ENCODE results near the gene ACTR2. TPM values are rescaled to one million over a fixed set of nuclear protein-coding genes. Genes with fewer than 3 reads are reported as not detected.

The ACTR2 gene
- total RNA-seq, 2 experiments from 2014 or later = 128 to 130 TPM

GRCh38 chr2:65313126-65313953 lies 85.7 kb downstream of the ACTR2 start:
- H3K36me3 ChIP-seq (ENCODE audit: insufficient read depth, low read length) = no peaks in the 10 kb centered on the region
- ATAC-seq (ENCODE audit: poor library complexity) (no peak), DNase-seq (no peak)
- CTCF ChIA-PET = interaction anchor here (0.6 kb wide), 1 partner anchor 179 kb away, joined by 4 read pairs; no protein-coding TSS in a partner anchor
- Mint-ChIP-seq H3K36me3 (ENCODE audit: low read depth) (no peaks in the 10 kb centered on the region), H3K27ac (no peak overlapping the region), H3K4me1 (ENCODE audit: low read depth) (no peaks in the 10 kb centered on the region), H3K27me3 (no peaks in the 10 kb centered on the region), H3K9me3 (no peaks in the 10 kb centered on the region), H3K4me3 (no peak overlapping the region)
- H3K9me3 ChIP-seq (ENCODE audit: control insufficient read depth in 1 of 2, insufficient read depth in 1 of 2, low read length in 2 of 2) = peaks cover 0 to 6% of the 10 kb centered on the region in 2 experiments
- no peaks in the 10 kb centered on the region for H3K27me3 ChIP-seq (ENCODE audit: control insufficient read depth in 1 of 2, insufficient read depth in 2 of 2, low read length in 2 of 2)
- TF ChIP-seq CTCF (IDR thresholded peaks at IDR 0.05) = no peak
- POLR2A ChIA-PET = no interaction called here
- H3K4me3 ChIP-seq (ENCODE audit: low read length) = no peak overlapping the region
- H3K4me1 ChIP-seq (ENCODE audit: insufficient read depth, low read length) = no peaks in the 10 kb centered on the region
- intact Hi-C loops (cut with DNase I, micrococcal nuclease) = no loop called here
- H3K27ac ChIP-seq (ENCODE audit: low read depth in 1 of 2, low read length in 2 of 2) = no peak overlapping the region

- Histone ChIP-seq H3K4me3 (ENCODE audit: low read length) (no peak overlapping the region), H3K9me3 (ENCODE audit: control insufficient read depth in 1 of 2, insufficient read depth in 1 of 2, low read length in 2 of 2) (peaks cover 0 to 6% of the 10 kb centered on the region in 2 experiments), H3K27me3 (ENCODE audit: control insufficient read depth in 1 of 2, insufficient read depth in 2 of 2, low read length in 2 of 2) (no peaks in the 10 kb centered on the region), H3K36me3 (ENCODE audit: insufficient read depth, low read length) (no peaks in the 10 kb centered on the region), H3K4me1 (ENCODE audit: insufficient read depth, low read length) (no peaks in the 10 kb centered on the region), H3K27ac (ENCODE audit: low read depth in 1 of 2, low read length in 2 of 2) (no peak overlapping the region)
- Mint-ChIP-seq H3K27ac (no peak overlapping the region), H3K27me3 (no peaks in the 10 kb centered on the region), H3K9me3 (no peaks in the 10 kb centered on the region), H3K4me3 (no peak overlapping the region), H3K4me1 (ENCODE audit: low read depth) (no peaks in the 10 kb centered on the region), H3K36me3 (ENCODE audit: low read depth) (no peaks in the 10 kb centered on the region)
- ChIA-PET POLR2A (no interaction called here), CTCF (no interaction called here)
- DNase-seq = no peak
- ATAC-seq (ENCODE audit: poor library complexity) = no peak
- intact Hi-C loops (cut with DNase I, micrococcal nuclease) = no loop called here
- TF ChIP-seq CTCF (IDR thresholded peaks at IDR 0.05) = no peak
These were observed 86.3 kb downstream of the ACTR2 start for GRCh38 chr2:65313954-65314256.

GRCh38 chr2:65314801-65315441 lies 87.3 kb downstream of the ACTR2 start:
- H3K4me3 Mint-ChIP-seq = no peak overlapping the region
- H3K9me3 Mint-ChIP-seq = no peaks in the 10 kb centered on the region
- no peak for TF ChIP-seq CTCF (IDR thresholded peaks at IDR 0.05)
- no peak for ATAC-seq (ENCODE audit: poor library complexity)
- CTCF ChIA-PET = no interaction called here
- H3K27ac Mint-ChIP-seq = no peak overlapping the region
- Histone ChIP-seq H3K36me3 (ENCODE audit: insufficient read depth, low read length) (no peaks in the 10 kb centered on the region), H3K9me3 (ENCODE audit: control insufficient read depth in 1 of 2, insufficient read depth in 1 of 2, low read length in 2 of 2) (peaks cover 0 to 6% of the 10 kb centered on the region in 2 experiments), H3K4me1 (ENCODE audit: insufficient read depth, low read length) (no peaks in the 10 kb centered on the region), H3K4me3 (ENCODE audit: low read length) (no peak overlapping the region), H3K27ac (ENCODE audit: low read depth in 1 of 2, low read length in 2 of 2) (no peak overlapping the region), H3K27me3 (ENCODE audit: control insufficient read depth in 1 of 2, insufficient read depth in 2 of 2, low read length in 2 of 2) (no peaks in the 10 kb centered on the region)
- DNase-seq = no peak
- intact Hi-C loops (cut with DNase I, micrococcal nuclease) = no loop called here
- H3K4me1 Mint-ChIP-seq (ENCODE audit: low read depth) = no peaks in the 10 kb centered on the region
- POLR2A ChIA-PET = no interaction called here
- H3K36me3 Mint-ChIP-seq (ENCODE audit: low read depth) = no peaks in the 10 kb centered on the region
- no peaks in the 10 kb centered on the region for H3K27me3 Mint-ChIP-seq
